CD14-positive monocyte (primary cell): Measurements from ENCODE around the gene WDR70. TPM values are rescaled to one million over a fixed set of nuclear protein-coding genes. Genes with fewer than 3 reads are reported as not detected.

Experiments used
- DNase-seq, 3 donors: peaks; one replicate each; pipeline ENCODE4 v3.0.0-alpha.2; 2011 to 2022
- H2AFZ ChIP-seq: 2 replicates; pipeline ENCODE4 v1.6.0; 2012; ENCODE audit warnings: mild to moderate bottlenecking, low read depth, low read length, inconsistent platforms; ENCODE audit not compliant: insufficient read depth, poor library complexity, severe bottlenecking
- H3K27ac ChIP-seq, 2 donors: 1 replicate in 1 of 2; 2 replicates in 1 of 2; pipeline ENCODE4 v1.5.1; 2012 to 2013; ENCODE audit warnings: low read length in 2 of 2, control low read depth in 1 of 2, inconsistent platforms in 1 of 2, low read depth in 1 of 2, mild to moderate bottlenecking in 1 of 2
- H3K27me3 ChIP-seq, 2 donors: one replicate each; pipeline versions ENCODE4 v1.6.0 to v1.6.1; 2011 to 2013; ENCODE audit warnings: low read length in 2 of 2; ENCODE audit not compliant: control insufficient read depth in 2 of 2, insufficient read depth in 2 of 2
- H3K36me3 ChIP-seq, 2 donors: replicated peaks in 1 of 2; 1 replicate in 1 of 2; 2 replicates in 1 of 2; pipeline versions ENCODE4 v1.5.1 to v1.6.1; 2012 to 2013; ENCODE audit warnings: low read length in 2 of 2, control low read depth in 1 of 2, inconsistent platforms in 1 of 2, mild to moderate bottlenecking in 1 of 2; ENCODE audit not compliant: insufficient read depth in 2 of 2, control insufficient read depth in 1 of 2
- H3K4me1 ChIP-seq, 2 donors: 1 replicate in 1 of 2; 2 replicates in 1 of 2; pipeline versions ENCODE4 v1.5.1 to v1.6.1; 2012 to 2013; ENCODE audit warnings: low read length in 2 of 2, control low read depth in 1 of 2, inconsistent platforms in 1 of 2, mild to moderate bottlenecking in 1 of 2, moderate library complexity in 1 of 2; ENCODE audit not compliant: insufficient read depth in 2 of 2, control insufficient read depth in 1 of 2
- H3K4me2 ChIP-seq: replicated peaks from 2 replicates; pipeline ENCODE3; 2012; ENCODE audit warnings: low read length, moderate library complexity, mild to moderate bottlenecking; ENCODE audit not compliant: poor library complexity, severe bottlenecking; ENCODE audit errors: extremely low read depth
- H3K4me3 ChIP-seq, 3 experiments: fragments of 200-600 bp in 1 of 3; sonication (generic) in 1 of 3; replicated peaks in 1 of 3; 1 replicate in 2 of 3; 2 replicates in 1 of 3; pipeline ENCODE4 v1.5.1; 2011 to 2013; ENCODE audit warnings: low read length in 3 of 3, mild to moderate bottlenecking in 3 of 3, control low read depth in 2 of 3, low read depth in 2 of 3, inconsistent platforms in 1 of 3, moderate library complexity in 1 of 3
- H3K79me2 ChIP-seq: 2 replicates; pipeline ENCODE4 v1.6.0; 2012; ENCODE audit warnings: mild to moderate bottlenecking, control low read depth, inconsistent platforms, low read length, moderate library complexity; ENCODE audit not compliant: insufficient read depth
- H3K9ac ChIP-seq: 2 replicates; pipeline ENCODE4 v1.6.0; 2017; ENCODE audit warnings: low read length, mild to moderate bottlenecking; ENCODE audit not compliant: insufficient read depth, poor library complexity, severe bottlenecking
- H3K9me3 ChIP-seq, 2 donors: replicated peaks in 1 of 2; 1 replicate in 1 of 2; 2 replicates in 1 of 2; pipeline versions ENCODE4 v1.5.1 to v1.6.1; 2012 to 2013; ENCODE audit warnings: low read length in 2 of 2, control low read depth in 1 of 2; ENCODE audit not compliant: control insufficient read depth in 1 of 2, insufficient read depth in 1 of 2
- H4K20me1 ChIP-seq: 2 replicates; pipeline ENCODE4 v1.6.0; 2012; ENCODE audit warnings: mild to moderate bottlenecking, low read length, control low read depth, moderate library complexity; ENCODE audit not compliant: insufficient read depth
- H3K27ac Mint-ChIP-seq, 7 donors: one replicate each; pipeline ENCODE4 v1.8.0; 2020; ENCODE audit warnings: mild to moderate bottlenecking in 7 of 7, mixed read lengths in 7 of 7, moderate library complexity in 6 of 7, inconsistent platforms in 2 of 7
- H3K27me3 Mint-ChIP-seq, 3 donors: one replicate each; pipeline ENCODE4 v1.8.0; 2021 to 2022; ENCODE audit warnings: low read depth in 3 of 3, mild to moderate bottlenecking in 3 of 3, mixed read lengths in 3 of 3, moderate library complexity in 3 of 3, inconsistent platforms in 1 of 3
- H3K36me3 Mint-ChIP-seq, 2 donors: one replicate each; pipeline ENCODE4 v1.8.0; 2020; ENCODE audit warnings: mixed read lengths in 2 of 2, inconsistent platforms in 1 of 2, mild to moderate bottlenecking in 1 of 2
- H3K4me1 Mint-ChIP-seq: one replicate; pipeline ENCODE4 v1.8.0; 2020; ENCODE audit warnings: mild to moderate bottlenecking, mixed read lengths
- H3K4me3 Mint-ChIP-seq, 2 donors: one replicate each; pipeline ENCODE4 v1.8.0; 2020; ENCODE audit warnings: mild to moderate bottlenecking in 2 of 2, mixed read lengths in 2 of 2, moderate library complexity in 1 of 2
- H3K9me3 Mint-ChIP-seq, 7 donors: one replicate each; pipeline ENCODE4 v1.8.0; 2020 to 2022; ENCODE audit warnings: mixed read lengths in 7 of 7, mild to moderate bottlenecking in 6 of 7, moderate library complexity in 6 of 7, inconsistent platforms in 2 of 7
- WGBS: methylation state at CpG from one replicate; pipeline ENCODE4 v1.1.5; 2013; ENCODE audit warnings: missing lambda C conversion rate; ENCODE audit not compliant: insufficient coverage; 5-methylcytosine and 5-hydroxymethylcytosine counted together
- intact Hi-C, 2 donors: fragments of 100-400 bp; cut with micrococcal nuclease; formaldehyde crosslinking; loops; one replicate each; pipeline versions ENCODE4 v1.15.0 to v1.15.1; 2023
- polyA plus RNA-seq, 3 donors: library from polyadenylated mRNA; depleted of rRNA in 1 of 3; unstranded in 2 of 3; stranded (reverse) in 1 of 3; fragments of 300-500 nt in 2 of 3; fragments of >200 nt in 1 of 3; fragmentation: Illumina TruSeq in 2 of 3; gene quantifications; 1 replicate in 2 of 3; 2 replicates in 1 of 3; pipeline ENCODE4 v1.2.3, GENCODE V29; 2012 to 2021
- TF ChIP-seq, protein P1 (sequence below): fragments of 200-600 bp; IDR thresholded peaks from one replicate; pipeline ENCODE4 v1.8.0; 2022; ENCODE audit warnings: antibody characterized with exemption, mild to moderate bottlenecking

Gene WDR70
- polyA plus RNA-seq, 3 donors: 13.1 to 21.0 (median 19.1) TPM

- H4K20me1 ChIP-seq: no peaks in the 10 kb centered on the region
- no peak overlapping the region for H3K4me3 Mint-ChIP-seq
- intact Hi-C loops: no loop called here
- WGBS: no CpG with 5 or more reads among the region's 2 CpGs
- no peak overlapping the region for H3K9ac ChIP-seq
- peaks cover 0 to 4% (median 0%) of the 10 kb centered on the region in 3 donors for H3K27me3 Mint-ChIP-seq
- no peak overlapping the region for H3K4me2 ChIP-seq
- DNase-seq: no peak
- H3K4me1 ChIP-seq: no peaks in the 10 kb centered on the region
- peaks cover under 1 to 8% of the 10 kb centered on the region in 2 donors for H3K9me3 ChIP-seq
- H3K36me3 Mint-ChIP-seq: no peaks in the 10 kb centered on the region
- TF ChIP-seq, protein P1, sequence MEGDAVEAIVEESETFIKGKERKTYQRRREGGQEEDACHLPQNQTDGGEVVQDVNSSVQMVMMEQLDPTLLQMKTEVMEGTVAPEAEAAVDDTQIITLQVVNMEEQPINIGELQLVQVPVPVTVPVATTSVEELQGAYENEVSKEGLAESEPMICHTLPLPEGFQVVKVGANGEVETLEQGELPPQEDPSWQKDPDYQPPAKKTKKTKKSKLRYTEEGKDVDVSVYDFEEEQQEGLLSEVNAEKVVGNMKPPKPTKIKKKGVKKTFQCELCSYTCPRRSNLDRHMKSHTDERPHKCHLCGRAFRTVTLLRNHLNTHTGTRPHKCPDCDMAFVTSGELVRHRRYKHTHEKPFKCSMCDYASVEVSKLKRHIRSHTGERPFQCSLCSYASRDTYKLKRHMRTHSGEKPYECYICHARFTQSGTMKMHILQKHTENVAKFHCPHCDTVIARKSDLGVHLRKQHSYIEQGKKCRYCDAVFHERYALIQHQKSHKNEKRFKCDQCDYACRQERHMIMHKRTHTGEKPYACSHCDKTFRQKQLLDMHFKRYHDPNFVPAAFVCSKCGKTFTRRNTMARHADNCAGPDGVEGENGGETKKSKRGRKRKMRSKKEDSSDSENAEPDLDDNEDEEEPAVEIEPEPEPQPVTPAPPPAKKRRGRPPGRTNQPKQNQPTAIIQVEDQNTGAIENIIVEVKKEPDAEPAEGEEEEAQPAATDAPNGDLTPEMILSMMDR: no peak
- H3K27ac ChIP-seq: no peak overlapping the region
- H3K27me3 ChIP-seq: no peaks in the 10 kb centered on the region
- no peak overlapping the region for H2AFZ ChIP-seq
- no peaks in the 10 kb centered on the region for H3K79me2 ChIP-seq
- H3K4me3 ChIP-seq: no peak overlapping the region
- H3K27ac Mint-ChIP-seq: no peak overlapping the region
- no peaks in the 10 kb centered on the region for H3K36me3 ChIP-seq
- peaks cover 6 to 16% (median 11%) of the 10 kb centered on the region in 7 donors for H3K9me3 Mint-ChIP-seq
- no peaks in the 10 kb centered on the region for H3K4me1 Mint-ChIP-seq
Observed at GRCh38 chr5:37786416-37786815, 407.3 kb downstream of the WDR70 start.

GRCh38 chr5:37786862-37787519 lies 407.9 kb downstream of the WDR70 start:
- DNase-seq: no peak
- Mint-ChIP-seq H3K27ac (no peak overlapping the region), H3K4me1 (no peaks in the 10 kb centered on the region), H3K4me3 (no peak overlapping the region), H3K9me3 (peaks cover 9 to 20% (median 17%) of the 10 kb centered on the region in 7 donors), H3K27me3 (peaks cover 0 to 4% (median 0%) of the 10 kb centered on the region in 3 donors), H3K36me3 (no peaks in the 10 kb centered on the region)
- TF ChIP-seq, protein P1: no peak
- Histone ChIP-seq H3K4me1 (no peaks in the 10 kb centered on the region), H3K9ac (no peak overlapping the region), H3K27me3 (no peaks in the 10 kb centered on the region), H3K36me3 (no peaks in the 10 kb centered on the region), H3K27ac (no peak overlapping the region), H2AFZ (no peak overlapping the region), H3K9me3 (peaks cover 6 to 14% of the 10 kb centered on the region in 2 donors), H3K4me2 (no peak overlapping the region), H4K20me1 (no peaks in the 10 kb centered on the region), H3K79me2 (no peaks in the 10 kb centered on the region), H3K4me3 (no peak overlapping the region)
- intact Hi-C loops: no loop called here
- 96% methylated on average over 4 of the region's 5 CpGs for WGBS
